GM18873 (cell line): ENCODE results near the gene ZNF174.
A peak's percentile ranks its signal among the peaks of the same experiment; 100 is the strongest.

ENCODE experiments used
- ATAC-seq: cut with Tn5 transposase; IDR thresholded peaks from one replicate; pipeline ENCODE4 v1.9.1; 2021; ENCODE audit warnings: mild to moderate bottlenecking, moderate library complexity, moderate number of reproducible peaks; ENCODE audit not compliant: unreplicated experiment, low FRiP score

The ZNF174 gene

DNA sequence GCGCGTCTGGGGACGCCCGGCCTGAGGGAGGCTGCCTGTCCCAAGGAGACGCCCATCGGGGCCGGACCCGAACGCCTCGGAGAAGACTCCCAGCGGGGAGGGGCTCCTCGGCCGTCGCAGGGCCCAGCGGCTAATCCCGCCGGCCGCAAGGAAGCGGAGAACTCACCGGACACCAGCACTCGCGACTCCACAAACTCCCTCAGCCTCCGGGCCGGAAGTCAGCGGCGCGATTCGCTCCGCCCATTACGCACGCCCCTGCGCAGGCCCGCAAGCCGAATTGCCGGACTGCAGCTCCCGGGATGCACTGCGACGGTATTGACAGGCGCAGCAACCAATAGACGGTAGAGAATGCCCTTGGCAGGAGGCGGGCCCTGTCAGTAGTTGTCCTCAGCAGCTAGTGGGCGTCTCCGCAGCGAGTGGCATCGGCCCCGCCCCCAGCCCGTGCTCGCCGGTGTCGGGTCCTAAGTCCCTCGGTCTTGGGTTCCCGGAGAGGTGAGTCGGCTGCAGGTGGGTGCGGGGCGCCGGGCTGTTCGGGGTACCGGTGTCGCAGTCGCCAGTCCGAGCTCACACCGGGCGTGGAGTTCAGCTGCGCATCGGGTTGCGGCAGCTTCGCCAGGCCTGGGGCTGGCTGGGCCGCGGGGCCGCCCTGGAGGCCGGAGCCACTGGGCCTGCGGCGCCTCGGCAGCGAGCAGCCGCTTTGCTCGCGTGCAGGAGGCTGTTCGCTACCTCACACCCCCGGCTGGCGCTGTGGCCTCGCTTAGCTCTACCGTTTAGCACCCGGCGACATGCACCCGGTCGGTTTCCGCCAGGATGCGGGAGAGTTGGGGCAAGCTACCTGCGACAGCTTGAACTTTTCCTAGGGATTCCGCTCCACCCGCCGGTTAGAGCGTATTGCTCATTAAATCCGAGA, at the start of gene ZNF174, which contains the start of gene ZSCAN32:
TSS of gene ZNF174 (plus strand) at position 437 of the 910 bp plus-strand sequence. CDS start 790 bp downstream, outside the sequence.
TSS of gene ZSCAN32 (minus strand) at position 226 of the 910 bp plus-strand sequence. CDS start 3,447 bp downstream, outside the sequence.
- ATAC-seq = peak; percentile 97

DNA sequence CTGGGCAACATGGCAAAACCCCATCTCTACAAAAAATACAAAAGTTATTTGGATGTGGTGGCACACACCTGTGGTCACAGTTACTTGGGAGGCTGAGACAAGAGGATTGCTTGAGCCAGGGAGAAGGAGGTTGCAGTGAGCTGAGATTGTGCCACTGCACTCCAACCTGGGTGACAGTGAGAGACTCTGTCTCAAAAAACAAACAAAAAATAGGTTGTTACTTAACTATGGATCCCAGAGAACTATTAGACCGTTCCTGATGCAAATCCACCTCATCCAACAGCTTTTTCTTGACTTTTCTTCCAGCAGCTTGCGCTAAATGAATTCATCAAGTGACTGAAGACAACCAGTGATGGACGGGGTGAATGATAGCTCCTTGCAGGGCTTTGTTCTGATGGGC, 45.4 kb upstream of the ZNF174 start, which contains the start of gene OR2C1:
TSS of gene OR2C1 (plus strand) at position 301 of the 400 bp plus-strand sequence. CDS start at position 353, 52 bp downstream.
- no peak for ATAC-seq

DNA sequence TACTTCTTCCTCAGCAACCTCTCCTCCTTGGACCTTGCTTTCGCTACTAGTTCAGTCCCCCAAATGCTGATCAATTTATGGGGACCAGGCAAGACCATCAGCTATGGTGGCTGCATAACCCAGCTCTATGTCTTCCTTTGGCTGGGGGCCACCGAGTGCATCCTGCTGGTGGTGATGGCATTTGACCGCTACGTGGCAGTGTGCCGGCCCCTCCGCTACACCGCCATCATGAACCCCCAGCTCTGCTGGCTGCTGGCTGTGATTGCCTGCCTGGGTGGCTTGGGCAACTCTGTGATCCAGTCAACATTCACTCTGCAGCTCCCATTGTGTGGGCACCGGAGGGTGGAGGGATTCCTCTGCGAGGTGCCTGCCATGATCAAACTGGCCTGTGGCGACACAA, 44.9 kb upstream of the ZNF174 start:
- ATAC-seq = no peak

DNA sequence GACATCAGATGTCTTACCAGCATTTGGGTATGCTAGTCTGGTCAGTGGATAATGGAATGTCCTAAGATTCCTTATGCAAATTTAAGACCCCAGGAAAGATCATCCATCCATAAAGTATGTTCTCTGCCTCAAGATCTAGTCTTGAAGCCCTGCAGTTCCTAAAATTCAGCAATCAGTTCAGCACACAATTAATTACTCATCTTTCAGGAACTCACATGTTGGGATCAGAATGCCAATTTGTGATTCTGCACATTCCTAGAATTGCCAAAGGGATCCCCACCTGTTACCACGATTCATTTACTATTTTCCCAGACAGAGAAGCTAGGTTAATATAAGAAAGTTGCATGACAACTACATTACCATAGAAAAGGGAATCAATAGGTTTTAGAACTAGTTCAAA, 42.1 kb upstream of the ZNF174 start:
- ATAC-seq = no peak

DNA sequence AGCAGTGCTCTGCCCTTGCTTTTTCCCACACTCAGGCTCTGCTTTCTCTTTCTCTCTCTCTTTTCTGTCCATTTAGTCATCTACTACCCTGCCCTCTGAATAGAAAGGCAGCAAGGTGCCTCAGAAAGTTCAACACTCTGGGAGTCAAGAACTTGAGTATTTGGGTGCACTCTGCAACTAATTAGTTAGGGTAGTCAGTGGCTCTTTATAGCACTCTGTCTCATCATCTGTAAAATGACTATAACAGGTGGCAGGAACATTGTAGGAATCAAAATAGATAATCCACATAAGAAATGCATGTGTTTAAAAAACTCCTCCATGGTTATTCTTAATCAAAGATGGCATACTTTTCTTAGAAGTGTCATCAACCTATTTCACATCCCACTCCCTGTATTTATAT, 38.1 kb upstream of the ZNF174 start:
- no peak for ATAC-seq

DNA sequence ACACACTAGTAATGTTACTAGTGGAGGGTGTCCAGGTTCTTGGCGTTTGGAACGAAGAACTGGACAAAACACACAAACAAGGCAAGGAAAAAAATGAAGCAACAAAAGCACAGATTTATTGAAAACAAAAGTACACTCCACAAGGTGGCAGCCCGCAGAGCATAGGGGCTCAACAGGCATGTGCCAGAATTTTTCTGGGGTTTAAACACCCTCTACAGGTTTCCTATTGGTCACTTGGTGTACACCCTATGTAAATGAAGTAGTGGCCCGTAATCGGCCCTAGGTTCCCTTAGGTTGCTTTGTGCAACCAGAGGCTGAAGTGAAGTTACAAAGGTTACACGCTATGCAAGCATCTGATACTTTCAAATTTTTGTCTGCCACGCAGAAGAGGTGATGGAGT, 37.2 kb upstream of the ZNF174 start:
- no peak for ATAC-seq

DNA sequence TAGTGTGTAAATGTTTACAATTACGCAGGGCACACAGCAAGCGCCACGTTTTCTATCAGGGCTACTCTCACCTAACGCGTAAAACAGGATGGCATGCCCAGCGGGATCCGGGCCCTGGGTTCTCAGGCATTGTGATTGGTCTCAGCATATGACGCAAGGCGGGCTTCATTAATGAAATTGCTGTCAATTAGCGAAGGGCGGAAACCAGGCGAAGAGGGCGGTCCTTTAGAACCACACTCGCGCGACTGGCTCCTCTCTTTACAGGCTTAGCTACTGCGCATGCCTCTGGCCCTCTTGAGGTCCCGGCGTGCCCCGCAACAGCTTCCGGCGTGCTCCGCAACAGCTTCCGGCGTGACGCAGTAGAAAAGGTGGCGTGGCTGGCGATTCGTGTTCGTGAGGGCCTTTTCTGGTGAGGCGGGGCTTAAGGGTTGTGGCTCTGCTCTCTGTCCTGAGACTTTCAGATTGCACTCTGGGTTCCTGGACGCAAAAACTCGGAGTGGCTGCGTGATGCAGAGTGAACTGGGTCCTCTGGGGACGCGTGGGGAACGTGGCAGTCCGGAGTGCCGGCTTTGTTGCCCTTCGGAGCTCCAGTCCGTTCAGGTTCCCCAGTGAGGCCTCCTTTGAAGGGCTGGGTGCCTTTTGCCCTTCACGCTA, 36.1 kb upstream of the ZNF174 start:
- ATAC-seq = no peak

DNA sequence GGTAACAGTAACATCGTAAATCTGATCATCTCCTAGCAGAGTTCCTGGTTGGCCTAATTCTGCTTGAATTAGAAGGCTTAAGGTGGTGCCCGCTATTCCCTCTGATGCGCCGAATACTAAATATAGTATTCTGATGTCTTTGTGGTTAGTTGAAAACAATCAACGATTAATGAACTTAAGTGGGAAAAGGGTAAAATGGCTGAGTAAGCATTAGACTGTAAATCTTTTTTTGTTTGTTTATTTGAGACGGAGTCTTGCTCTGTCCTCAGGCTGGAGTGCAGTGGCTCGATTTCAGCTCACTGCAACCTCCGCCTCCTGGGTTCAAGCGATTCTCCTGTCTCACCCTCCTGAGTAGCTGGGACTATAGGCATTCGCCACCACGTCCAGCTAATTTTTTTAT, 31.9 kb upstream of the ZNF174 start:
- ATAC-seq = no peak

DNA sequence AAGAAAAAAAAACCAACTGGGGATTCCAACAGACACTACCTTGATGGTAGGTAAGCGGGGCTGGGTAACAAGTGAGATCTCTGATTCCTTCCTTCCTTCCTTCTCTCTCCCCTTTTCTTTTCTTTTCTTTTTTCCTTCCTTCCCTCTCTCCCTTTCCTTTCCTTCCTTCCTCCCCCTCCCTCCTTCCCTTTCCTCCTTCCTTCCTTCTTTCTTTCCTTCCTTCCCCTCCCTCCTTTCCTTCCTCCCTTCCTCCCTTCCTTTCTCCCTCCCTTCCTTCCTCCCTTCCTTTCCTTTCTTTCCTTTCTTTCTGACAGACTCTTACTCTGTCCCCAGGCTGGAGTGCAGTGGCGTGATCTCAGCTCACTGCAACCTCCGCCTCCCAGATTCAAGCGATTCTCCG, 25.3 kb upstream of the ZNF174 start:
- no peak for ATAC-seq

DNA sequence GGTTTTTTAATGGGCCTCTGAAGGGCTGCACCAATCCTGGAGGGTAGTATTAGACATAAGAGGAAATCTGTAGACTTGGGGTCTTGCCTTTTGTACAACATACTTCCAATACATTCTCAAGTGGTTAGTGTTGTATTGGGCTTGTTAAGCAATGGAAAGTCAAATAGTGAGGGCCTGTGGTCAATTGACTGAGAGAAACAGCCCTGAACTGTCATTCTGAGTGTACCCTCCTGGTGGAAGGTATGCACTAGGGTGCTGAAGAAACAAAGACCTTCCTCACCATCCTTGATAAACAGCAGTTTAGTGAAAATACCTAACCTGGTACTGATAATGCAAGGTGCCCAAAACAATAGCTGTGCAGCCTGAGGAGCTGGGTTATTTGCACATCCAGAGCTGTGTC, 23.1 kb upstream of the ZNF174 start:
- ATAC-seq = no peak

DNA sequence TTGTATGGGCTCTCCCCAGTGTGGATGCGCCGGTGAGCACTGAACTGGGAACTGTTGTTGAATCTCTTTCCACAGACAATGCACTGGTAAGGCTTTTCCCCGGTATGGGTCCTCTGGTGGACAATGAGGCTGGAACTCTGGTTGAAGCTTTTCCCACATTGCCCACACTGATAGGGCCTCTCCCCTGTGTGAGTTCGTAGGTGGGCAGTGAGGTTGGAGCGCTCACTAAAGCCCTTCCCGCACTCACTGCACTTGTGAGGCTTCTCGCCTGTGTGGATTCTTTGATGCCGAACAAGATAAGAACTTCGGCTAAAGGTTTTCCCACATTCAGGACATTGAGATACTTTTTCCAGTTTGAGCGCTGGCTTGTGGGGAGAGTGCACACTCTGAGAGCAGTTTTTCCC, 18.0 kb upstream of the ZNF174 start:
- no peak for ATAC-seq

DNA sequence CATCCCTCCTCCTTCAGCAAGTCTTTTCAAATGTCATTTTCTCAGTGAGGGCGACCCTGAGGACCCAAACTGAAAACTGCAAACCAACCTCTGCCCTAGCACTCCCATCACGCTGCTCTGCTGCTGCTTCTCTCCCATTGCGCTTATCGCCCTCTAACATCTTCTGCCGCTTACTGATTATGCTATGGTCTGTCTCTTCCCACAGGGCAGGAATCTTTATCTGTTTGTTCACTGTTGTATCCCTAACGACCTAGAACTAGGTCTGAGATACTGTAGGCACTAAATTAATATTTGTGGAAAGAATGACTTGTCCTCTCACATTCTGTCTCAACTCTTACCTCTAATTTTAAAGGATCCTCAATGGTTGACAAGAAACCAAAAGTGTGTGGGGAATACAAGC, 12.7 kb upstream of the ZNF174 start:
- no peak for ATAC-seq

DNA sequence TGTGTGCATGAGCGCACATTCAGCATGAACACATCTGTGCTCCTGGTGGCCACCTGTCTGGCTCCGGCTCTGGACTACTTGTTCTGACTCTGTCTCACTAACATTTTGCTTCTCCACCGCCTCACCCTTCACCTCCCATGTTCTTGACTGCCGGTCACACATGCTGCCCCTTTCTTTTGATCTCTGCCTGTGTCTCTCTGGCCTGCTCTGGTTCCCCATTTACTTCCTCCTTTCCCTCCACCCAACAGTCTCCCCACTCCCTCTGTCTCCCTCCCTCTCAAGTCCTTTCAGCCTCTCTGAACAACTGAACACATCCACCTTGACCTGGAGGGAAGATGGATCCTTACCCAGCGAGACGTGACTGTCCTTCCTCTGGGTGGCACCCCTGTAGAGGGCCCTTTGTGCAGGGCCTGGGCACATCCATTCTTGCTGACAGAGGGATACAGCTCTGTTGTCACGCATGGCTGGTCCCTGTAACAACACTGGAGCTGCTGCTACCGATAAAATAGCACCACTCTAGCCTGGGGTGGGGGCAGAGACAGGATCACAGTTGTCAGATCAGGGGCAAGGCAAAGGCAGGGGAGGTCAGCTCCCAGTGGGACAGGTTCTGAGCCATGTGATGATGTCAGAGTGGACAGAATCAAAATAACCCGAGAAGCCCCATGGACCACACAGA, 11.2 kb upstream of the ZNF174 start:
- no peak for ATAC-seq

DNA sequence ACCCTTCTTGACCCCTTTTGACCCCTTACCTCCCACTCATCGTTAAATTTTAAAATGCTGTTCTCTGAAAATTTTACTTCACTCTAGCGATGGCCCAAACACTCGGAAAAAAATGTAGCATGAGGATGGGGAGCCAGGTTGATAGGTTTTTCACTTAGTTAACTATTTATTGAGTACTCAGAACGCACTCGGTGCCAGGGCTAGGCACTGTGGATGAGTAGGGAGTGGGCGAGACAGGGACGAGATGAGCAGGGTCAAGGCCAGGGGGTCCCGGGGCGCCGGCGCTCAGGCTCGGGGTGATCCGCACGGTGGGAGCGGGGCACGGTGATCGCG, 603 bp upstream of the ZNF174 start:
- no peak for ATAC-seq

DNA sequence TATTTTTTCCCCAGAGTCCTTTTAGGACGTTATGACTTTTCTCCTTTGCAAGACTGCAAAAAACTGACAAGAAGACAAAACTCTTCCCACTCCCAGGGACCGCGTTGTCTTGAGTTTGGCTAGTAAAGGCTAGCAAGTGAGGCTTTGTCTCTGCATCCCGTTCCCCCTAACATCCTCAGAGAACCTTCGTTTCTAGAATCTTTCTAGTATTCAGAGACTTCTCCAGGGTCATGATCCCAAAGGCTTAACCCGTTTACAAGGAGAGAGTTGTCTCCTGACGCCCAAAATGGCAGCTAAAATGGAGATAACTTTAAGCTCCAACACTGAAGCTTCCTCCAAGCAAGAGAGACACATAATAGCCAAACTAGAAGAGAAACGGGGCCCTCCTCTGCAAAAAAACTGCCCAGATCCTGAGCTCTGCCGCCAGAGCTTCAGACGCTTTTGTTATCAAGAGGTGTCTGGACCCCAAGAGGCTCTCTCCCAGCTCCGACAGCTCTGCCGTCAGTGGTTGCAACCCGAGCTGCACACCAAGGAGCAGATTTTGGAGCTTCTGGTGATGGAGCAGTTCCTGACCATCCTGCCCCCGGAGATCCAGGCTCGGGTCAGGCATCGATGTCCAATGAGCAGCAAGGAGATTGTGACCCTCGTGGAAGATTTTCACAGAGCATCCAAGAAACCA, 843 bp downstream of the ZNF174 start:
- no peak for ATAC-seq

DNA sequence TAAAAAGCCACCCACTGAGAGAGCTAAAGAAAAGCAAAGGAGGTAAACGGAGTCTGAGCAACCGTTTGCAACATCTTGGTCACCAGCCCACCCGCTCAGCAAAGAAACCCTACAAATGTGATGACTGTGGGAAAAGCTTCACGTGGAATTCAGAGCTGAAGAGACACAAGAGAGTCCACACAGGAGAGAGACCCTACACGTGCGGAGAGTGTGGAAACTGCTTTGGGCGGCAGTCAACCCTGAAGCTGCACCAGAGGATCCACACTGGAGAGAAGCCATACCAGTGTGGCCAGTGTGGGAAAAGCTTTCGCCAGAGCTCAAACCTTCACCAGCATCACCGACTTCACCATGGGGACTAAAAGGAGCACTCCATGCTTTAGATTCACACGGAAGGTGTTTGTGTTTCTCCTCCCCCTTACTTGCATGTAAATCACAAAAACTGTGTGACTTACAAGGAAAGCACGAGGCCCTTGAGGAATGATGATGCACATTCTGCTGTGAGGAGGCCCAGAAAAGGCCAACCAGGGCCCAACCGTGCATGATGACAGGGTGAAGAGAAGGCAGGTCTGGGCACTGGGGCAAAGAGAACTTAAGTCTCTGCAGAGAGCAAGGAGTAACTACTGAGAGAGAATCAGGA, 7.7 kb downstream of the ZNF174 start:
- ATAC-seq = no peak

DNA sequence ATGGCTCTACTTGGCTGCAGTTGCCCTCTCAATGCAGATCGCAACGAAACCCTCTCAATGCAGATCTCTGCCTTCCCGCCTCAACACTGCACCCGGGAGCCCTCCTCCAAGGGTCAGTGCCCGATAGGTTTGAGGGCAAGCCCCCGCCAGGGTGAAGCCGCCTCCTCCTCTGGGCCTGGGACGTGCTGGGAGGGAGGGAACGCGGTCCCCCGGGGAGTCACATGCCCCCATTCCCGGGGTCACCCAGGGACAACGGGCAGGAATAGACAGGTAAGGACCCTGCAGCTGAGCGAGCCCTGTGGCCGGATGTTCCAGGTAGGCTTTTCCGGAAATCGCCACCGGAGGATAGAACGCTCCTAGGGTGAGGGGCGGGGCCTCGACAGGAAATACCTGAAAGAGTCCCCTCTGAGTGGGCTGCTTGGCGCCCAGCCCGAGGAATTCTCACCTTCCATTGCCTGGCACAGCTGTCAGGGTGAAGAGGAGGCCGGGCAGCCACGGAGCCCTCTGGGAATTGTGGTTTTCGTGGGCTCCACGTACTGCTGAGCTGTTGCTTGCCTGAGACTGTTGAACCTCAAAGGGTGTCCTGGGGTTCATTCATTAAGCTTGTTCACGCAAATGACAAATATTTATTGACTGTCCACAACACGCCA, 12.8 kb downstream of the ZNF174 start:
- ATAC-seq = no peak

DNA sequence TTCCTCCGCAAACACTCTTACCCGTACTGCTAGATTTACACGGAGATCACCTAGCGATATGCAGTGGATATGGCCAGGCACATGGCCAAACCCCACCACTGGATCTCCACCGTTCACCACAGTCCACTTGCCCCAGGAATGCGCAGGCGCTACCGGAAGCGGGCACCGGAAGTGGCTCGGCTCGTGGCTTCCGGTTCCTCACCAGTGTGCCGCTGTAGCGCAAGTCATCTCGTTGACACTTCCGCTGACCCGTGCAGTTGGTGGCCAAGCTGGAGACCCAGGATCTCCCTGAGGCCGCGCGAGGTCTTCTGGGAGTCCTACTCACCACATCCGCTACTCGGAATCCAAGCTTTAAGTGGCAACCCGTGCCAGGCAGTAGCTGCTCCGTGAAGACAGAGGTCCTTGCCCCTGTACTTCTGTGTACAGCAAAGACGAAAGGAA, 30.8 kb downstream of the ZNF174 start:
- ATAC-seq = no peak

DNA sequence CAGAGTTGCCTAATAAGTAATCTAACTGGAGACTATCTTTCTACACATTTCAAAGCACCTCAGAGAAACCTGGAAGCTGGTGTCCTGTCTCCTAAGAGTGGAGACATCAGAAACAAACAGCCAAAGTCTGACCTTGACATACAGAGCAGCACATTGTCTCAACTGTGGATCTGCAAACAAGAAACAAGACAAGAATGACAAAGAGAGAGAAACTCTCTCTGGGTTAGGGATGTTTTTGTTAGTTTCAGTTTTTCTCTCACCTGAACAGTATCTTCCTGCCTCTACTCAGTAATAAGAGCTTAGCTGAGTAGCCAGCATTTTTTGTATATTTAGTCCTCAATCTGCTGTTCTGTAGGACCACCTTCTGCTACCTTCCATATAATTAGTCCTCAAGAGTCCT, 33.4 kb downstream of the ZNF174 start:
- no peak for ATAC-seq

DNA sequence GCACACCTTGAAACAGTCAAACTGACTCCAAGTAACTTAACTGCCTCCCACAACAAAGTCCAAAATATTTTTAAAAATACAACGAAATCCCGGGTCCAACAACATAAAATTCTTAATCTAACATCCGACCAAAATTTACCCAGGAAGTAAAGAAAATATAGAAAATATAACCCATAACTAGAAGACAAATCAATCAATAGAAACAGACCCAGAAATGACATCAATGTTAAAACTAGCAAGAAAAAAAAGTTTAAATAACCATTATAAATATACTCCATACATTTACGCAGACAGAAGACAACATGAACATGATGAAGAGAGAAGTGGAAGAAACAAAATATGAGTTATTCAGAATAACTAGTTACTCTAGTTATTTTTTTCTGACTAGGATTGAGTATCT, 38.6 kb downstream of the ZNF174 start:
- ATAC-seq = no peak
